HG02973 (cell line): ENCODE data around the gene ANXA11.

Experiments
- ATAC-seq: cut with Tn5 transposase; IDR thresholded peaks from one replicate; pipeline ENCODE4 v1.9.1; 2021; ENCODE audit warnings: moderate library complexity; ENCODE audit not compliant: unreplicated experiment

Gene ANXA11

DNA sequence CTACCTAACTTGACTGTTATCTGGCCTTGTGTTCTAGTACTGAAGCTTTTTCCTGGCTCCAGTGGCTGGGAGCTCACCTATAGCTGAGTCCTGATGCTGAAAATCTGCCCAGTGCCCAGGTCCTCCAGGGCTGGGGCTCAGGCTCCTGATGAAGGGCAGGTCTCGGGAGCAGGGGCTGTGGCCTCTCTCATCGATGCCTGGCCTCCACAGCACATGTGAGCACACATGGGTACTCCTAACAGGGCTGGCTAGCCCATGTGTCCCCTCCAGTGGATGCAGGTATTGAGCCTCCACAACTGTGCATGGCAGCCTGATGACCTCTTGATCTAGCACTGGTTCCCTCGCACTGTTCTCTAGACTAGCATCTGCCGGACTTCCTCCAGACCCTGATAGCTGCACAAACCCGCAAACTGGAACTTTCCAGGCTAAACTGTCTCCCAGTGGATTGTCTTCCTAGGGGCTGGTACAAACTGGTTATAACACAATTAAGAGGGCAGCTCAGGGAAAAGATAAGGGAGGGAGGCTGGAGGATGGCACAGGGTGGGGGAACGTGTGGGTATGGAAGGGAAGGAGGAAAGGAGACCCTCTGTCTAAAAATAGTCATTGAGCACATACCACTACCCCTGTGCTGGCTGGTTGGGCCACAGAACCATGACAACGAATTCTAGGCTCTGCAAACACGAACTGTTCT lies 37.7 kb downstream of the ANXA11 start:
- no peak for ATAC-seq

DNA sequence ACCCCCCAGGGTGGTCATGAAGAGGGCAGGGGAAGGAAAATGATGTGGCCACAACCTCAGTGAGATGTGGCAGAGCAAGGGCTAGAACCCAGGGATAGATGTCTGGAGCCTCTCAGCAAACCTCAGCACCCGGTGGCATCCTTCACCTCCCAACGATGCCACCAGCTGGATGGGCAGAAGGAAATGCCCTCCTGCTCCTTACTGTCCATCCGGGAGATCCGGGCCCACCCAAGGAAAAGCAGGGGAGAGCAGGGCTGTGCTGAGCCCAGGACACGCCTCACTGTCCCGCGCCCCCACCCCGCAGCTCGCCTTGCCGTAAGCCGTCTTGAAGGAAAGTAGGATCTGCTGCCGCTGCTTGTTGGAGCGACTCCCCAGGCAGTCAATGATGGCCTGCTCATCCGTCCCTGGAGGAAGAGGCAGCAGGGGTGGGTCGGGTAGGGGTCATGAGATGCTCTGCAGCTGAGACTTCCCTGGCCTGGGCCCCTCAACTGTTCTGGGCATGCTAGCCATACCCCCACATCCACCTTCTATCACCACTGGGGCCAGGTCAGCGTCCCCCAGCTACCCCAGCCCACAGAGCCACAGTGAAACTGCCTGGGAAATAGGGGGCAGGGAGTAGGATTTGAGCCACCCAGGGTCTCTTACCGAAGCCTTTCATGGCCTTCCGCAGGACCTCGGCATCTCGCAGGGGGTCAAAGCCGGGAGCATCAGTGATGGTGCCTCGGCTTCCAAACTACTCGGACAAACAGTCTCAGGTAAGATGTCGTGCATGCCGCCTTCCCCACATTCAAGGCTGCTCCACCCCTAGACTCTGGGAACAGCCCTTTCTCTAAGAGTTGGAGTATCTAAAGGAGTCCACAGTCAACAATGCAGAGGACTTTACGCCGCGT lies 38.5 kb downstream of the ANXA11 start:
- ATAC-seq, result no peak

DNA sequence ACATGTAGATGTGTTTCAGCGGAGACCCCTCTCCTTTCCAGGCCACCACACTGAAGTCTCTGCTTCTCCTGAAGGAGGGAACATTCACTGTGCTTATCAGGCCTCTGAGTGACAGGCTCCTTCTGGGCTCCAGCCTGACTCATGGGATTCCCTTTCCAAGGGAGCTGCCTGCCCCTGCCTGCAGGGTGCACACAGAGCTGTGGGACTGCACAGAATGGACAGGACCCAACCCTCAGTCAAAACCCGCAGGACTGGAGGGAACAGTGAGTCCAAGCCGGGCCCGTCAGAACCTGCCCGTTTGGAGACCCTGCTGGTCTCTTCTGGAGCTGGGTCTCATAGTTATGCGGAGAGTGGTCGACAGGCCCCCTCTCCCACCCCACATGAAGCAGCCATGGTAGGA lies 40.2 kb downstream of the ANXA11 start:
- ATAC-seq, result no peak

- no peak for ATAC-seq
These were observed 40.7 kb downstream of the ANXA11 start for GRCh38 chr10:80164596-80164995.

GRCh38 chr10:80163741-80164341 lies 41.5 kb downstream of the ANXA11 start:
- ATAC-seq, result no peak

GRCh38 chr10:80161321-80162083 lies 43.8 kb downstream of the ANXA11 start:
- ATAC-seq, result no peak

DNA sequence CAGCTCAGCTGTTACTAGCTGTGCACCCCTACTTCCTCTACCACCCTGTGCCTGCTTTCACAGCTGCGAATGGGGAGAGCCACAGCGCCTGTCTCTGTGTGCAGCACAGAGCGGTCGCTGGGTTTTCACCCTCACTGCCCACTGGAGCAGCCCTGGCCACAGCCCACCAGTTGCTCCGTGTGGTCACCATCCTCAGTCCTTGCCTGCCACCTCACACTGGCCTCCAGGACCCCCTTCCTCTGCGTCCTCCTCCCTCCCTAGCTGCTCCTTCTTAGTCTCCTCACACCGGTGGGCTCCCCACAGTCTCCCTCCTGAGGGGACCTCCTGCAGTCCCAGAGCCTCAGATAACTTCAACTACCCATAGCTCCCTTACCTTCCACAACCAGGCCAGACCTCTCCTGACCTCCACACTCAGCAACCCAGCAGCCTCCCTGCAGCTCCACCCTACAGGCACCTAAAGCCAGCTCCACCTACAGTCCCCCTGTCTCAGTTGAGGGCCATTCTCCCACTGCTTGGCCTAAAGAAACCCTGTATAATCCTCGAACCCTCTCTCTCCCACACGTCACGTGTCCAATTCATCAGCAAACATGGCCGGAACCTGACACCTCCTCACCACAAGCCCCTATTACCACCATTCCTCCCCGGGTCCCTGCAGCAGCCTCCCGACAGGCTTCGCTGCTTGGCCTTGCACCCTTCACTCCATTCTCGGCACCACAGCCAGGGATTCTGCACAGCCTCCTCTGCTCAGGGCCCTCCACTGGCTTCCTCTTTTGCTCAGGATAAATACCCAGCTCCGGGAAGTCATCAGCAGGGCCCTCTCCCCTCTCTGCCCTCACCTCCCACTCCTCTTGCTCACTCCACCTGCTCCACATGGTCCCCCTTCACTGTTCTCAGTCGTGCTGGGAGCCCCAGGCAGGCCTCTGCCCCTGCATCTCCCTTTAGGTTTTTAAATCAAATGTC lies 44.7 kb downstream of the ANXA11 start:
- no peak for ATAC-seq

- ATAC-seq, result no peak
These were observed 46.0 kb downstream of the ANXA11 start for GRCh38 chr10:80159166-80159873.

DNA sequence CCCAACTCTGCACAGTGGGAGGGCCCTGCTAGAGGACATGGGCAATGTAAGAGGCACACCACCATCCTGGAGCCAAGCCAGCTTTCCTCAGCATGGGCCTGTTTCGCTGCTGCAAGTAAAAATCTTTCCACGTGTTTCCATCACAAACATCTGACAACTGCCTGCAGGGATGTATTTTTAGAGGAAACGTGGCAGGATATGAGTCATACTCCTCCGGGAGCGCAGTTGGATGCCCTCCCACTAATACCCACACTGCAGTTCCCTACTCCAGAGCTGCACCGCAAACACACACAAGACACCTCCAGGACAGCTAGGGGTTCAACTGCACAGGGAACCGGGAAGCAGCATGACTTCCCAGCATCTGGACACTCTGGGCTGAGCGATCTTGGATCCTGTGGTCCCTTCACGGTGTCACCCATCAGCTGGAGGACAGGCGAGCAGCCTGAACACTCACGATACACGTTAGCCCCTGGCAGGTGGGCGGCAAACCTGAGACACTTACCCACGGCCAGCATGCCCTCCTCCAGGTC lies 46.7 kb downstream of the ANXA11 start:
- no peak for ATAC-seq

- ATAC-seq, result no peak
These were observed 47.2 kb downstream of the ANXA11 start for GRCh38 chr10:80158126-80158525.

DNA sequence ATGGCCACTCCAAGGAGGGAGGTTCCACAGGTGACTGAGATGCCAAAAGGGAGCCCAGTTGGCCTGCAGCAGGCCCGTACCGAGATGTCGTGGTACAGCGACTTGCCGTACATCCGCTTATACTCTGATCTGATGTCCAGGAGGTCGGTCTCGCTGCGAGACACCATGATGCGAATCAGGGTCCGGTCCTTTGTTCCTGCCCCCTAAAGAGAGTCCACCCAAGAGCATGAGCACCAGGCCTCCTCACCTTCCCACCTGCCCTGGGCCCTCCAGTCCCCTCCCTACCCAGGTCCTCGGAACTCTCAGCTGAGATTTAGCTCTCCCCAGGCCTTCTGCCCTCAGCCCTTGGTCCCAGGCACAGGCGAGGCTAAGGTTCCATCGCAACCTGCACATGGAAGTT lies 47.8 kb downstream of the ANXA11 start:
- ATAC-seq, result no peak

DNA sequence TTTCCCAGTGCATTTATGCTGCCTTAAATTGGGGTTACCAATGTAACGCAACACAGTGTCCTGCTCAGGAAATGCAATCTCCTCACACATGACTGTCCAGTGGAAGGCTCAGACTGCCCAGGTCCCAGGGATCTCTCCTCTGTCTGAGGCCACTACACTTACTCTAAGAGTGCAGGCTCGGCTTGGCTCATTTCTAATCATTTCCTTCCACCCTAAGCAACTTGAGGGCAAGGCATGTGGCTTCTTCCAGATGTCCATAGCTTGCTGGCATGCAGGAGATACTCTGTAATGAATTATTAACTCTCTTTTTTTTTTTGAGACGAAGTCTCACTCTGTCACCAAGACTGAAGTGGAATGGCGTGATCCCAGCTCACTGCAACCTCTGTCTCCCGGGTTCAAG lies 49.1 kb downstream of the ANXA11 start:
- ATAC-seq, result no peak

- ATAC-seq, result no peak
These were observed 49.6 kb downstream of the ANXA11 start for GRCh38 chr10:80155696-80156215.

DNA sequence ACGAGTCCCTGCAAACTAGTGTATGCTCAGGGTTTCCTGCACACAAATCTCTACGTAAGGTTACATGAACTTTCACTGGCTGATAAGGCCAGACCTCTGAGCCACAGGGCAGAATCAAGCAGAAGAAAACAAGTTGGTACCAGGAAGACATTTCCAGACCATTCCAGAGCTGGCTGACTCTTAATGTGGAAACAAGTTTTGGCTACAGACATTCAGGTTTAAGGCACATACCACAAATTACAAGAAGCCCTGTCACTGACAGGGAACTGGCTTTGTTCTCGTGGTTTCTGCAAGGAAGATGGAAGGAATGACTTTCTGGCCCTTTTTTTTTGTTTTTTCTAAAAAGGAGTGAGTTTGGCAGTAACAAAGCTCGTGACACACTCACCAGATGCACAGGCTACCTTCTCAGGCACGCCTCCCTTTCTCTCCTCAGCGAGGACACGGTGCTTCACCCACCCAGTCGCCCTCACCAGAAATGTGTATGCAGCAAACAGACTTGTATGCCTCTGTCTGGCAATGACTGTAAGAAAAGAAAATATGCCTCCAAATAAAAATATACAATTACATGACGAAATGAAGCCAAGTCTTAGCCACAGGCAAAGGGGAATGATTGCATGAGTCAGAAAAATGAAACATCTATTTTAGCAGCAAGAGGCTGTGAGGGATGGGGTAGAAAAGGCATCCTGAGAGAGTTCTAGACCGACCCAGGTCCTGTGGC lies 50.2 kb downstream of the ANXA11 start:
- no peak for ATAC-seq

GRCh38 chr10:80154626-80154977 lies 50.7 kb downstream of the ANXA11 start:
- ATAC-seq, result no peak

DNA sequence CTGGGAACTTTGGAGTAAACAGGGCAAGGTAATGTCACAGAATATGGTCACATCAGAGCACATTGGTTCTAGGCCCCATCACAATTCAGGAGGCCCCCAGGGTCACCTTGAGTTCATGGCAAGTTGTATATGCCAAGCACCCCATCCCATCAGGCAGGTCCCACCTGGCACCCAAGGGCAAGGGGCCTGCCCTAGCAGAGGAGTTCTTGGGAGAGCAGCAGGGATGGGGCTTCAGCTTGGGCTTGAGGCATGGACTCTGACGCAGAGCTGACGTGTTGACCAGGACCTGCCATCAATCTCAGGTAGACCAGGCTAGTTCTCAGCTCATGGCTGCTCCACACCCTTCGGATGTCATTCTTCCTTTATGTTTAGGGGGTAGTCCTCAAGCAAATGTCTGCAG lies 51.9 kb downstream of the ANXA11 start:
- ATAC-seq, result no peak

- ATAC-seq, result no peak
These were observed 52.5 kb downstream of the ANXA11 start for GRCh38 chr10:80152820-80153219.

- ATAC-seq, result no peak
These were observed 55.2 kb downstream of the ANXA11 start for GRCh38 chr10:80150172-80150571.
